ENCODE results near the gene FOXP2.
"Not testable (repeated sequence)": the region's sequence is repeated elsewhere in the genome, so short reads cannot be mapped to it uniquely, and the experiment has no call there.

FOXP2 gene

GRCh38 chr7:114422507-114423501 lies 8.2 kb downstream of the FOXP2 start:
- no peak for DNase-seq (ENCODE audit: low spot score)

- DNase-seq (ENCODE audit: low spot score) = no peak
Observed at GRCh38 chr7:114426382-114426781, 11.8 kb downstream of the FOXP2 start.

DNA sequence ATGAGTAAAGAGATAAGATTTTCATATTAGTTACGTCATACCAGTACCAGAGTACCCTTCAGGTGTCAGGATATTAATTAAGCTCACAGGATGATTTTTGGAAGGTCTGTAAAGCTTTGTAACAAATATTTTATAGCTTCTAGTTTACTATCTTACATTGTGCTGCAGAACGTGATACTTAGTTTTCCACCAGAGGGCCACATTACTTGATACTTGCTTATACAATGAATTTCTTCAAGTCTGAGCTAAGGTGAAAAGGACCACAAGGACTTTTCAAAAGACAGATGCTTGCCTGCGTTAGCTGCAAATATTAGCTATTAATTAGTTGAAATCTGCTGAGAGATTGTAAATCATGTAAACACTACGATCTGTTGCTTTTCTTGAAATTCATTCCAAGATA lies 12.2 kb downstream of the FOXP2 start:
- DNase-seq (ENCODE audit: low spot score) = no peak

DNA sequence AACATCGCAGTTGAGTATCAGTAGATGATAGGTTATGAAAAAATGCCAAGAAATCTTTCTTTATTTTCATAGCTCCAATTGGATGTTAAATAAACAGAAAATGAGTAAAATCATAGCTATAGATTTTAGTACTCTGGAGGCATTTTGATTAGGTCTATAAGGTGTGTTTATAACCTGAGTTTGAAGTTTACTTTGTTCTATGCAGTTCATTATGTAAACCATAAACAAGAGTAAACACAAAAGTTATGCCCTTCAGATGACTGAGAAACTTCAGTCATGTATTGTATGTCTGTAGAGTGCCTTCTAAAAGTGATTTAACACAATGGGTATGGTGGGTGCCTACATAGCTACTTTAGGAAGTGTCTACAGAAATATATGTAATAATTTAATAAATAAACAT lies 13.6 kb downstream of the FOXP2 start:
- DNase-seq (ENCODE audit: low spot score) = no peak

DNA sequence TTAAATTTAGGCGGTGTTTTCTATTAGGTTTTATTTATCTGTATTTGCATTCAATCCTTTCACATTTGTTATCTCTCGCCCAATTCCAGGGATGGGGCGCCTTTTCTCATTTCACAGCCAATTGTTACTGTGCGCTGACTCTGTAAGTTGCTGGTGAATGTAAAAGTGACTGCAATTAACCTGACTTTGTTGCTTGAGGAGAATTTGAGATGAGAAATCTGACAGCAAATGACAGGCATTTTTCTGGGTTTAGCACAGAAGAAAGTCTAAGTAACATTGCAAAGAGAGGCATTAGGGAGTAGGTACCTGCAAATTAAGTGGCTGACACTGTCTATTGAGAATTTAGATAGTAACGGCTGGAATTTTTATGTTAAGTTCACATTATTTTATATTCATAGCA lies 16.6 kb downstream of the FOXP2 start:
- DNase-seq (ENCODE audit: low spot score) = no peak

DNA sequence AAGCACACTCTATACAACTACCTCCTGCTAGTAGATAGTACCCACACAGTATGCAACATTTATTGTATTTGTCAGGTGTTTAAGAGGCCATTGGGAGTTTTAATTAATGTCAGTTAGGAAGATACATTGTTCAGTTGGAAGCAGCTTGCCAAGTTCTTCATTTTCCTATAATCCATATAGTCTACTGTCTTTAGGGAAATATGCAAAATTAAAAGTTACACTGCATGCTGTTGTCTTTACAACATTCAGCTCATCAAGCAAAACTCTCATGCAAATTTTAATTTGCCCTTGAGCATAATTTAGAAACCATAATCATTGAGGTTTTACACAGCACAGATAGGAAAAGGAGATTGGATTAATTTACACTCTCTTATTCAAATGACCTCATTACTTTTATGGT lies 17.4 kb downstream of the FOXP2 start:
- DNase-seq (ENCODE audit: low spot score) = no peak

DNA sequence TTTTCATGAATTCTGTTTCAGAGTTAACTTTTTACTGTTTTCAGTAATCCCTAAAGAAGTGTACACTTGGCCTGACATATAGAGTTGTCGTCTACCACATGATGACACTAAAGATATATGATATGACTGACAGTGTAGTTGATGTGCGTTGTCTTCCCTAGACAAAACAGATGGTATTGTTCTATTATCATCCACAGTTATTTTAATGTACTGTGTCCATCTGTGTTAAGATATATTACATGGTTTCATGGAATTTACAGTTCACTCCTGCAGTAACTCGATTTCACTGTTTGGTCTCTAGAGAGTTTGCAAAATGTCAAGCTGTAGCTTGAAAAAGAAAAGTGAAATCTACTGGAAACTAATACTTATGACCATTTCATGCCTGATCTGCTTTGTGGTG lies 18.1 kb downstream of the FOXP2 start:
- DNase-seq (ENCODE audit: low spot score) = no peak

- no peak for DNase-seq (ENCODE audit: low spot score)
Observed at GRCh38 chr7:114439581-114439980, 25.0 kb downstream of the FOXP2 start.

GRCh38 chr7:114440927-114441326 lies 26.3 kb downstream of the FOXP2 start:
- DNase-seq (ENCODE audit: low spot score) = not testable (repeated sequence)

DNA sequence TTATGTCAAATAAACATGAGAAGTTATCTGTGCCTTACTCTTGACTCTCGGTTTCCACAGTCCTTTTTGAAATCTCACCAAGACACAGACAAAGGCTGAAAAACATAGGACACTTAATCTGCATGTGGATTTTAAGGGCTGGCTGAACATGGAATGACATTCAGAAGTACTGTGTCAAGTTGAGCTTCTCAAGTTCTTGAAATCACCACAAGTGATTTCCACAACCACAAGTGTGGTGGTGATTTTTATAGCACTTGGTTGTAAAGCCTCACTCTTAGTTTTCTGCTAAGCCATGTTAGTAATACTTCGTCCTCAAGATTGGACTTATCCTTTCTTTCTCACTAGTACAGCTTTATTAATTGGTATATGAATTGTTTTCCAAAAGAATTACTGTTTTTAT lies 29.6 kb downstream of the FOXP2 start:
- DNase-seq (ENCODE audit: low spot score) = no peak

GRCh38 chr7:114450431-114450830 lies 35.8 kb downstream of the FOXP2 start:
- no peak for DNase-seq (ENCODE audit: low spot score)

DNA sequence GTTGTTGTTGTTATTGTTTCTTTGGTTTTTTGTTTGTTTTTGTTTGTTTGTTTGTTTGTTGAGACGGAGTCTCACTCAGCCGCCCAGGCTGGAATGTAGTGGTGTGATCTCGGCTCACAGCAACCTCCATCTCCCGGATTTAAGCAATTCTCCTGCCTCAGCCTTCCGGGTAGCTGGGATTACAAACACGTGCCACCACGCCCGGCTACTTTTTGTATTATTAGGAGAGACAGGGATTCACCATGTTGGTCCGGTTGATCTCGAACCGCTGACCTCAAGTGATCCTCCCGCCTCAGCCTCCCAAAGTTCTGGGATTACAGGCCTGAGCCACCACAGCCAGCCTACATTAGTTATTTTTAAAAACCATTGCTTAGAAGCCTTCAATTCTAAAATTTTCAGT lies 45.0 kb downstream of the FOXP2 start:
- DNase-seq (ENCODE audit: low spot score) = no peak

GRCh38 chr7:114460021-114460420 lies 45.4 kb downstream of the FOXP2 start:
- no peak for DNase-seq (ENCODE audit: low spot score)

DNA sequence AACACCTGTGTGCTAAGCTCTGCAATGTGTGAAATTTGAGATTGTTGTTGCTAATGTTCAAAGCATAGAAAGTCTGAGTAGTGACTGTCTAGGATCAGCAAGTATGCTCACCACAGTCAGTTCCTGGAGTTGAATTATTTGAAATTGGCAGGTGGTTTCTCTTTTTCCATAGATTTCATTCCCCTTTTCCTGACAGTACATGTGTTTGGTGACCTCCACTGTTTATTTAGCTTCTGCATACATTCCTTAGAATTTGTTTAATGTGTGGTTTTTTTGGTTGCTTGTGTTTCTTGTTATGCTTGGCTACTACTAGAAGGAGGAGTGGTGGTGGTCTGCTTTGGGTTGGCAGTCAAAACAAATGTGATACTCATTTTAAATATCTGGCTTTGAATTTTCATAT lies 52.3 kb downstream of the FOXP2 start:
- no peak for DNase-seq (ENCODE audit: low spot score)

DNA sequence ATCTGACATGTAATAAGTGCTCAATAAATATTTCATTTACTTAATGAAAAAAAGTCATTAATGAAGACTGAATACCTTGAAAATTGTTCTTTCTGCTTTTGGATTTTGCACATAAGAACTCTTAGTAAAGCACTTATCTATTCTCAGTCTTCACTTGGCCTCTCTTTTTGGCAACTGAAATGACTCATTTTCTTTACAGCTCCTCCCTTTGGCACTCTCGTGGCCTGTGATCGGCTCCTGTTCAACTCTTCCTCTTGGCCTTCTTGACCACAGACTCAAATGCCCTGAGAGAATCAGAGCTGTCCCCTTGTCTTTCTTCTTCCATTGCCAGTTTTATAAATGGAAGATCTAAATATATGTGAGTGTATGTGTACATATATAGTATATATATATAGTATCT lies 54.2 kb downstream of the FOXP2 start:
- no peak for DNase-seq (ENCODE audit: low spot score)

DNA sequence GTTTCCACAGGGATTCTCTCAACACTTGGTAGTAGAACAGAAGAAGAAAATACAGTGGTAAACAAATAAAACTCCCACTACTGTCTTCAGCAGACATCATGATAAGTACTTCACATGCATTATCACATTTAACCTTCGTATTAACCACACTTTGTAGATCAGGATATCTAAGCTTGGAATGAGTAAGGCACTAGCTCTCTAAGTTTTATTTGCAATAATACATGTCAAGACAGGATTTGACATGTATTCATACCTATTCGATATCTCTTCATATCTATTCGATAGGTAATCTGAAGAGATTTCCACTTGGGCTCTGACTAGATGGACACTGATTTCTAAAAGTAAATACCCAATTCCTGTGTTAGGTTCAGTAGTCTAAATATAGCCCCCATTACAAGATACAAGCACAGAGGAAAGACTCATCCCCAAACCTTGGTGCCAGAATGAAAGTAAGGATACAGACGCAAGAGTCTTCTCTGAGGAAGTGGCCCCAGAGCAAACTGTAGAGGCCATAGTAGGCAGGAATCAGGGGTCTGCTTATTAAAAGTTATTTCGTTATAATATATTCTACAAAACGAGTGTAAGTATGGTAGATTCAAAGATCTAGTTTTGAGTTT lies 58.4 kb downstream of the FOXP2 start:
- DNase-seq (ENCODE audit: low spot score) = no peak

- DNase-seq (ENCODE audit: low spot score) = no peak
Observed at GRCh38 chr7:114478384-114478783, 63.8 kb downstream of the FOXP2 start.

GRCh38 chr7:114481999-114482398 lies 67.4 kb downstream of the FOXP2 start:
- DNase-seq (ENCODE audit: low spot score) = no peak

GRCh38 chr7:114484226-114484625 lies 69.6 kb downstream of the FOXP2 start:
- DNase-seq (ENCODE audit: low spot score) = no peak

GRCh38 chr7:114487174-114487573 lies 72.6 kb downstream of the FOXP2 start:
- no peak for DNase-seq (ENCODE audit: low spot score)

- no peak for DNase-seq (ENCODE audit: low spot score)
Observed at GRCh38 chr7:114488696-114489095, 74.1 kb downstream of the FOXP2 start.

DNA sequence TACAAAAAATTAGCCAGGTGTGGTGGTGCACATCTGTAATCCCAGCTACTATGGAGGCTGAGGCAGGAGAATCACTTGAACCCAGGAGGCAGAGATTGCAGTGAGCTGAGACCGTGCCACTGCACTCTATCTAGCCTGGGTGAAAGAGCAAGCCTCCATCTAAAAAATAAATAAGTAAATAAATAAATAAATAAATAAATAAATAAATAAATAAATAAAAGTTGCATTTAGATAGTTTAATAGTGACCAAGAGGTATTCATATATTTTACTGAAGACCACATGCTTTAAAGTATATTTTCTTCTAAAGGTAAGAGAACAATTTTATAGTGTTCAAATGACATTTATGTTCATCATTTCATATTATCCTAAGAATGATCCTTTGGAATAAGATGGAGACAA lies 82.9 kb downstream of the FOXP2 start:
- DNase-seq (ENCODE audit: low spot score) = not testable (repeated sequence)

DNA sequence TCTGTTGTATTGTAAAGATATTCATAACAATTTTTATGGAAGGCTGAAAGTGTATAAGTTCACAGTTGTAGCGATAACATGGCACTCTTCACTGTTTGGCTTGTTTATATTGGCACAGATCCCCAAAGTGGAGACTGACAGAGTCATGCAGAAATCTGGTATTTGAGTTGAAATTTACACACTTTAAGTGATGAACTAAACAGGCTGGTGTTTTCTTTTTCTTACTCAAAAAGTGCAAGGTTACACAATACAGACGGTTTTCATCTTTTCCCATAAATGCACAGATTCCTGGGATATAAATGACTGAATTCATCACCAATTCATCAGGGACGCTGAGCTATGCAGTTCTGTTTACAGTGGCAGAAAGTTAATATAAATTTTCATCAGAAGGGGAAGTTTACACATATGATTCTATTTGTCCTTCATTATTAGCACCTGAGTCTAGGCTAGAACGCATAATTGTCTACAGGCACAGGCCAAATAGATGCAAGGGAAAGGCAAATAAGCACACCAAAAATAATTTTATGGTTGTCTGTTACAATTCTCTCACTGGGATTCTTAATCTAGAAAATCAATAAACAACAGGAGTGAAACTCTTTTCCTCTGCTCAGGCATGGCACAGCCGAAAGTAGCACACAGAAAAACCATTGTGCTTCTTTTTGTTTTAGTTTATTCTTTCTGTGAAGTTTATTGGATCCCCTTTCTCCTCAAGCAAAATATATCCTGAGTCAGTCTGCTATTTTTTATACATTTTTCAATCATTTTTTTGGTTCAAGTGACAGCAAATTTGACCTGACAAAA lies 88.0 kb downstream of the FOXP2 start:
- no peak for DNase-seq (ENCODE audit: low spot score)

All from COLO829 (cell line).